Lower lobe of right lung (tissue), 2 donors: ENCODE measurements around the gene MAMDC4. TPM values are rescaled to one million over a fixed set of nuclear protein-coding genes. Genes with fewer than 3 reads are reported as not detected.
"Not testable (repeated sequence)": the region's sequence is repeated elsewhere in the genome, so short reads cannot be mapped to it uniquely, and the experiment has no call there.

Source experiments
- ATAC-seq, 2 donors: fragments of 200-7000 bp; cut with Tn5 transposase; one replicate each; pipeline ENCODE4 v1.9.1; 2020 to 2022; ENCODE audit warnings: mild to moderate bottlenecking in 2 of 2, moderate library complexity in 2 of 2
- DNase-seq: peaks from one replicate; pipeline ENCODE4 v3.0.0-alpha.2; 2020
- H3K27ac ChIP-seq: fragments of 200-600 bp; one replicate; pipeline ENCODE4 v1.8.0; 2022
- H3K27me3 ChIP-seq: fragments of 200-600 bp; one replicate; pipeline ENCODE4 v1.8.0; 2022; ENCODE audit warnings: low read depth
- H3K36me3 ChIP-seq: fragments of 200-600 bp; one replicate; pipeline ENCODE4 v1.8.0; 2022; ENCODE audit warnings: mild to moderate bottlenecking
- H3K4me1 ChIP-seq: fragments of 200-600 bp; one replicate; pipeline ENCODE4 v1.8.0; 2022
- H3K4me3 ChIP-seq: fragments of 200-600 bp; one replicate; pipeline ENCODE4 v1.8.0; 2022; ENCODE audit warnings: mild to moderate bottlenecking
- H3K9me3 ChIP-seq: fragments of 200-600 bp; one replicate; pipeline ENCODE4 v1.8.0; 2022
- CTCF ChIP-seq: fragments of 200-600 bp; IDR thresholded peaks from one replicate; pipeline ENCODE4 v1.8.0; 2022; ENCODE audit warnings: antibody characterized with exemption, mild to moderate bottlenecking
- intact Hi-C: fragments of 100-400 bp; cut with DNase I; formaldehyde crosslinking; loops from one replicate; pipeline ENCODE4 v1.11.0; 2022
- total RNA-seq: library from RNA; stranded (reverse); fragmentation: NEBNext Ultra II Directional; extraction: Animal tissue kit (Norgen Biotek cat#: 25700); gene quantifications from one replicate; pipeline ENCODE4 v1.2.1, GENCODE V29; 2021
- donor health status: DM: no; HTN: yes; CAD: no; lungs with severe emphysema.

Gene MAMDC4
- total RNA-seq, 1 donor from 2014 or later, result 13.5 TPM

GRCh38 chr9:136843801-136844740 is 8.1 kb upstream of the MAMDC4 start:
- Histone ChIP-seq H3K27me3 (peaks cover 33% of the 10 kb centered on the region), H3K36me3 (peaks cover 20% of the 10 kb centered on the region), H3K4me1 (peaks cover 46% of the 10 kb centered on the region)
- H3K9me3 ChIP-seq, intact Hi-C loops, H3K4me3 ChIP-seq, H3K27ac ChIP-seq: not testable (repeated sequence)
- peak; percentile 3 to 6 for ATAC-seq
- peak; percentile 61 for TF ChIP-seq CTCF
- peak; percentile 71 for DNase-seq

GRCh38 chr9:136844761-136845464 is 7.2 kb upstream of the MAMDC4 start:
- intact Hi-C loops, result no loop called here
- Histone ChIP-seq H3K27me3 (peaks cover 33% of the 10 kb centered on the region), H3K4me3 (no peak overlapping the region), H3K9me3 (no peaks in the 10 kb centered on the region), H3K36me3 (peaks cover 12% of the 10 kb centered on the region), H3K4me1 (peaks cover 50% of the 10 kb centered on the region), H3K27ac (no peak overlapping the region)
- no peak for TF ChIP-seq CTCF
- ATAC-seq (no peak), DNase-seq (no peak)

- H3K4me1 ChIP-seq, result peaks cover 58% of the 10 kb centered on the region
- ATAC-seq (no peak), DNase-seq (no peak)
- no peak overlapping the region for H3K4me3 ChIP-seq
- no peak overlapping the region for H3K27ac ChIP-seq
- intact Hi-C loops, result no loop called here
- H3K9me3 ChIP-seq, result no peaks in the 10 kb centered on the region
- TF ChIP-seq CTCF, result no peak
- H3K36me3 ChIP-seq, result peaks cover 7% of the 10 kb centered on the region
- H3K27me3 ChIP-seq, result peaks cover 33% of the 10 kb centered on the region
Observed at GRCh38 chr9:136845465-136846260, 6.5 kb upstream of the MAMDC4 start.

- no peak for TF ChIP-seq CTCF
- no peak for DNase-seq
- Histone ChIP-seq H3K36me3 (peaks cover 11% of the 10 kb centered on the region), H3K9me3 (no peaks in the 10 kb centered on the region), H3K4me3 (peak overlapping the region; percentile 94), H3K4me1 (peaks cover 55% of the 10 kb centered on the region), H3K27me3 (peaks cover 33% of the 10 kb centered on the region), H3K27ac (no peak overlapping the region)
- intact Hi-C loops, result no loop called here
- ATAC-seq, result no peak
Observed at GRCh38 chr9:136846376-136847087, 5.6 kb upstream of the MAMDC4 start.
